OCI-LY3 (cell line): Measurements from ENCODE around the gene ANKRD6.
"Not testable (repeated sequence)": the region's sequence is repeated elsewhere in the genome, so short reads cannot be mapped to it uniquely, and the experiment has no call there.

Source experiments
- H2AFZ ChIP-seq: fragments of 200-600, 300-600 bp; shearing (Covaris generic); 2 replicates; pipeline ENCODE4 v1.6.0; 2014; ENCODE audit warnings: antibody characterized with exemption, low read depth, low read length
- H3K27ac ChIP-seq: fragments of 200-600, 300-600 bp; sonication (generic); 2 replicates; pipeline ENCODE4 v1.5.1; 2014; ENCODE audit warnings: mild to moderate bottlenecking, low read length, moderate library complexity, mixed read lengths
- H3K27me3 ChIP-seq: fragments of 200-600, 300-600 bp; sonication (generic); 2 replicates; pipeline ENCODE4 v1.6.1; 2014; ENCODE audit warnings: low read depth, low read length, mixed read lengths
- H3K36me3 ChIP-seq: fragments of 200-600, 300-600 bp; sonication (generic); replicated peaks from 2 replicates; pipeline ENCODE3; 2014; ENCODE audit warnings: low read depth, low read length, mixed read lengths
- H3K4me1 ChIP-seq: fragments of 300-600, 200-600 bp; sonication (generic); 2 replicates; pipeline ENCODE4 v1.6.1; 2014; ENCODE audit warnings: low read length, mixed read lengths
- H3K4me2 ChIP-seq: fragments of 200-600, 300-600 bp; sonication (generic); 2 replicates; pipeline ENCODE4 v1.6.1; 2014; ENCODE audit warnings: low read length, mixed read lengths
- H3K4me3 ChIP-seq: fragments of 300-600, 200-600 bp; sonication (generic); 2 replicates; pipeline ENCODE4 v1.5.1; 2014; ENCODE audit warnings: antibody characterized with exemption, mild to moderate bottlenecking, low read length, moderate library complexity
- H3K79me2 ChIP-seq: fragments of 300-600, 200-600 bp; shearing (Covaris generic); 2 replicates; pipeline ENCODE4 v1.6.1; 2014; ENCODE audit warnings: mild to moderate bottlenecking, low read length, mixed read lengths
- H3K9ac ChIP-seq: fragments of 300-600, 200-600 bp; shearing (Covaris generic); 2 replicates; pipeline ENCODE4 v1.6.0; 2014; ENCODE audit warnings: mild to moderate bottlenecking, low read length, moderate library complexity
- H3K9me3 ChIP-seq: fragments of 200-600, 300-600 bp; shearing (Covaris generic); 2 replicates; pipeline ENCODE4 v1.6.1; 2014; ENCODE audit warnings: low read length, mixed read lengths; ENCODE audit not compliant: insufficient read depth
- H4K20me1 ChIP-seq: fragments of 200-600, 300-600 bp; sonication (generic); 2 replicates; pipeline ENCODE4 v1.6.1; 2016; ENCODE audit warnings: low read length, mixed read lengths; ENCODE audit not compliant: insufficient read depth
- CTCF ChIP-seq: fragments of 200-600, 300-600 bp; sonication (generic); IDR thresholded peaks from 2 replicates; pipeline ENCODE4 v1.5.1; 2014; ENCODE audit warnings: antibody characterized with exemption, low read length, low read depth
- EZH2phosphoT487 ChIP-seq: fragments of 200-600 bp; shearing (Covaris generic); IDR thresholded peaks from 2 replicates; pipeline ENCODE4 v1.6.1; 2018; ENCODE audit warnings: antibody characterized with exemption, mixed run types, low read depth

The ANKRD6 gene

GRCh38 chr6:89387516-89388201 is 45.3 kb upstream of the ANKRD6 start:
- no peaks in the 10 kb centered on the region for H3K79me2 ChIP-seq
- no peak overlapping the region for H2AFZ ChIP-seq
- H3K9me3 ChIP-seq = no peaks in the 10 kb centered on the region
- peak overlapping the region; percentile 55 for H3K4me2 ChIP-seq
- no peak overlapping the region for H3K9ac ChIP-seq
- H3K4me3 ChIP-seq = peak overlapping the region; percentile 27
- TF ChIP-seq CTCF = no peak
- TF ChIP-seq EZH2phosphoT487 = no peak
- H3K27ac ChIP-seq = no peak overlapping the region
- peaks cover 53% of the 10 kb centered on the region for H3K27me3 ChIP-seq
- H3K4me1 ChIP-seq = peaks cover 19% of the 10 kb centered on the region
- no peaks in the 10 kb centered on the region for H3K36me3 ChIP-seq
- peaks cover 36% of the 10 kb centered on the region; the same call in 1 of the 2 replicates for H4K20me1 ChIP-seq

GRCh38 chr6:89388846-89389245 is 44.1 kb upstream of the ANKRD6 start:
- no peak overlapping the region for H3K4me2 ChIP-seq

GRCh38 chr6:89392823-89393222 is 40.1 kb upstream of the ANKRD6 start:
- Histone ChIP-seq H3K4me3 (no peak overlapping the region), H3K9me3 (no peaks in the 10 kb centered on the region; the same call in 1 of the 2 replicates), H3K36me3 (no peaks in the 10 kb centered on the region), H2AFZ (no peak overlapping the region), H4K20me1 (peaks cover 22% of the 10 kb centered on the region; the same call in 1 of the 2 replicates), H3K9ac (no peak overlapping the region), H3K27me3 (peaks cover 42% of the 10 kb centered on the region), H3K79me2 (no peaks in the 10 kb centered on the region), H3K27ac (no peak overlapping the region), H3K4me1 (peaks cover 3% of the 10 kb centered on the region), H3K4me2 (no peak overlapping the region)
- no peak for TF ChIP-seq CTCF
- no peak for TF ChIP-seq EZH2phosphoT487

More at GRCh38 chr6:89388846-89389245, 44.1 kb upstream of the ANKRD6 start:
- Histone ChIP-seq H3K36me3 (no peaks in the 10 kb centered on the region), H3K27me3 (peaks cover 58% of the 10 kb centered on the region), H3K79me2 (no peaks in the 10 kb centered on the region), H3K4me3 (no peak overlapping the region), H3K9ac (no peak overlapping the region), H4K20me1 (peaks cover 44% of the 10 kb centered on the region; the same call in 1 of the 2 replicates), H3K27ac (no peak overlapping the region), H3K9me3 (no peaks in the 10 kb centered on the region; the same call in 1 of the 2 replicates), H3K4me1 (peaks cover 19% of the 10 kb centered on the region), H2AFZ (no peak overlapping the region)
- TF ChIP-seq CTCF = no peak
- TF ChIP-seq EZH2phosphoT487 = no peak

GRCh38 chr6:89393659-89394058 is 39.3 kb upstream of the ANKRD6 start:
- H3K4me3 ChIP-seq = no peak overlapping the region
- no peak overlapping the region for H3K4me2 ChIP-seq
- H2AFZ ChIP-seq = no peak overlapping the region
- no peaks in the 10 kb centered on the region for H3K79me2 ChIP-seq
- peaks cover 34% of the 10 kb centered on the region for H3K27me3 ChIP-seq
- H3K9ac ChIP-seq = no peak overlapping the region
- no peaks in the 10 kb centered on the region for H3K36me3 ChIP-seq
- no peaks in the 10 kb centered on the region for H3K4me1 ChIP-seq
- peaks cover 16% of the 10 kb centered on the region; the same call in 1 of the 2 replicates for H4K20me1 ChIP-seq
- no peaks in the 10 kb centered on the region; the same call in 1 of the 2 replicates for H3K9me3 ChIP-seq
- TF ChIP-seq CTCF (no peak), EZH2phosphoT487 (no peak)
- no peak overlapping the region for H3K27ac ChIP-seq

GRCh38 chr6:89397884-89398283 is 35.1 kb upstream of the ANKRD6 start:
- H3K9me3 ChIP-seq, H3K36me3 ChIP-seq, H3K4me3 ChIP-seq, H2AFZ ChIP-seq, H3K4me1 ChIP-seq, H3K9ac ChIP-seq, H3K27ac ChIP-seq, H3K79me2 ChIP-seq, H3K4me2 ChIP-seq: not testable (repeated sequence)
- Histone ChIP-seq H3K27me3 (peaks cover 11% of the 10 kb centered on the region), H4K20me1 (0 out of 2 replicates have a peak, but pooled peaks cover 11% of the 10 kb centered on the region)
